Stimulated activated CD4-positive, alpha-beta T cell treated with anti-CD3 and anti-CD28 coated beads, Interleukin-1b, Interleukin-23, amount 100 ng/mL, for 24 hours (primary cell): ENCODE data around the gene LRP10.
A peak's percentile ranks its signal among the peaks of the same experiment; 100 is the strongest.

Experiments
- DNase-seq, 4 experiments: peaks; one replicate each; pipeline ENCODE4 v3.0.0-alpha.2; 2020; ENCODE audit warnings: low read depth in 4 of 4, low spot score in 1 of 4

Gene LRP10

DNA sequence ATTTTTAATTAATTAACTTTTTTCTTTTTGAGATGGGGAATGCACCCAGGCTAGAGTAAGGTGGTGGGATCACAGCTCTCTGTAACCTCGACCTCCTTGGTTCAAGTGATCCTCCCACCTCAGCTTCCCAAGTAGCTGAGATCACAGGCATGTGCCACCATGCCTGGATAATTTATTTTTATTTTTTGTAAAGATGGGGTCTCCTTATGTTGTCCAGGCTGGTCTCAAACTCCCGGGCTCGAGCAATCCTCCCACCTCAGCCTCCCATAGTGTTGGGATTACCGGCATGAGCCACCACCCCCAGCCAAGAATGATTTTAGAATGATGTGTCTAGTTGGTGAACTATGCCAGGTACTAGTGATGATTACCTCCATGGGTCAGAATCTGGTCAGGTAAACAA is 6.6 kb upstream of the LRP10 start:
- no peak for DNase-seq

DNA sequence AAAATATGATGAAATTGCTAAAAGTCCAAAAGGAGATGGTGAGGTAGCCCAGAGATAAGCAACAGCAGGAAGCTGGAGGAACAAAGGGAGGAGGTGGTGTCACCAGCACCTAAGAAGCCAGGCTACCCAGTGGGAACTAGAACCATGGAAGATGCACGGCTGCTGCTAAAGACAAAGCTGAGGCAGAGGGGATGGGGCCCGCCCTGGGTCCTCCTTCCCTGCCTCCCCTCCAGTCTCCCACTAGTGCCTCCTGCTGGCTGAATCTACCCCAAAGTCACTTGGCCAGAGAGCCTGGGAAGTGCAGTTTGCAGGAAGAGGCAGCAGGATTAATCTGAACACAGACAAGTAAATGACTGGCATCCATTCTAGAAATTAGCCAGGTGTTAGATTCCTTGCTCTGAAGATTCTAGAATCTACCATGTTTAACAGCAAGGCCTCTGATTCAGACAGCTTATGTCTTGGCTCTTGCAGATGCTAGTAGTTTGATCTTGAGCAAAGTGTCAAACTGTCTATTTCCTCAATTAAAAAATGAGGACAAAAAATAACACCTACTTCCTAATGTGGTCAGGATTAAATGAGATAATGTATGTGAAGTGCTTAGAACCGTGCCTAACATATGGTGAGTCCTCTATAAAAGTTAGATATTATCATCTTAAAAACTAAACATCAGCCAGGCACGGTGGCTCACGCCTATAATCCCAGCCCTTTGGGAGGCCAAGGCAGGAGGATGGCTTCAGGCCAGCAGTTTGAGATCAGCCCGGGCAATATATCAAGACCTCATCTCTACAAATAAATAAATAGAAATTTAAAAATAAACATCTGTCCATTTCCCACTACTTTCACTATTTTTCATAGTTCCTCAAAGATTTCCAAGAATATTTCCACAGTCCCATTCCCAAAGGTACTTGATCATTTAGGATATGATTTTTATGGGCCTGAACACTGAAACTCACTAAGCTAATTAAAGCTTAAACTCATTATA is 5.8 kb upstream of the LRP10 start:
- DNase-seq: no peak

DNA sequence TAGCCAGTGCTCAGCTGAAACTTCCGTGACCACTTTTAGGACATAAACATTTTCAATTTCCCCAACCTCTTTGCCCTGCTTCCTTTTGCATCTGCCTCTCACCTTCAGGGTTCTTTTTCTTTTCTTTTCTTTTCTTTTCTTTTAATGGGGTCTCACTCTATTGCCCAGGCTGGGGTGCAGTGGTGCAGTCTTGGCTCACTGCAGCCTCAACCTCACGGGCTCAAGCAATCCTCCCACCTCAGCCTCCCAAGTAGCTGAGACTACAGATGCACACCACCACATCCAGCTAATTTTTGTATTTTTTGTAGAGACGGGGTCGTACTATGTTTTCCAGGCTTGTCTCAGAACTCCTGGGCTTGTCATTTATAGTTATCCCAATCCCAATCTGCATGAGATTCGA is 4.7 kb upstream of the LRP10 start:
- DNase-seq: no peak

DNA sequence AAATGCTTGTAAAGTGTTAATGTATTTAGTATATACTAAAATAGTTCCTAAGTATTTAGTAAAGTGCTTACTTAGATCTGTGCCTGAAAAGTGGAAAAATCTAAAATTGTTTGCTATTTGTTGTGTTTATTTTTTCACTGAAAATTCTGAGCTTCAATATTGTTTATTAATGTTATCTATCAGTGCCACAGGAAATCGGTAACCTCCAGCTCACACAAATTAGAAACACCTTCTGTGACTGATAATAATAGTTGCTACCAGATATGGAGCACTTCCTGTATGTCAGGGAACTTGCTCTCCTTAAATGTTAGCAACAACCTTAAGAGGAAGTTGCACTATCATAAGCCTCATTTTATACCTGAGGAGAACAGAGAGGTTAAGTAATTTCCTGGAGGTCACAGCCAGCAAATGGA is 723 bp upstream of the LRP10 start:
- DNase-seq: no peak

DNA sequence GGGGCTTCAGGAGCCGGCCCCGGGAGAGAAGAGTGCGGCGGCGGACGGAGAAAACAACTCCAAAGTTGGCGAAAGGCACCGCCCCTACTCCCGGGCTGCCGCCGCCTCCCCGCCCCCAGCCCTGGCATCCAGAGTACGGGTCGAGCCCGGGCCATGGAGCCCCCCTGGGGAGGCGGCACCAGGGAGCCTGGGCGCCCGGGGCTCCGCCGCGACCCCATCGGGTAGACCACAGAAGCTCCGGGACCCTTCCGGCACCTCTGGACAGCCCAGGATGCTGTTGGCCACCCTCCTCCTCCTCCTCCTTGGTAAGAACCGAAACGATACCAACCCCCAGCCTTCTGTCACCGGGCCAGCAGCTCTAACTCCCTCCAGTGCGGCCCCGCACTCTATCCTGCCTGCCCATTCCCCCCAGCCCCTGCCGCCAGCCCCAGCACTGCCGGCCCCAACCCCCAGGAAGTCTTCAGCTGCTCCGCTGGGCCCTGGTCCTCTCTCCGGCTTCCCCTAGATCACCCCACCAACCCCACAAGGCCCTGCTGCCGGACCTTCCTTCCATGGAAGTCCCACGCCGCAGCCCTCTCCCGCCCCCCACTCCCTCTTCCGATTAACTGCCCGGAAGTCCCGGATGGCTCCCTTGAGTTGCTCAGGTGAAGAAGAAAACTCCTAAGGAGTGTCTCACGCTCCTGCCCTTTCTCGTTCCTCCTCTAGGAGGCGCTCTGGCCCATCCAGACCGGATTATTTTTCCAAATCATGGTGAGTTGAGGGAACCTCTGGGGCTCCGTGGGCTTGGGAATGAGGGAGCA is 693 bp downstream of the LRP10 start:
- peak; percentile 47 to 60 (median 54) for DNase-seq

DNA sequence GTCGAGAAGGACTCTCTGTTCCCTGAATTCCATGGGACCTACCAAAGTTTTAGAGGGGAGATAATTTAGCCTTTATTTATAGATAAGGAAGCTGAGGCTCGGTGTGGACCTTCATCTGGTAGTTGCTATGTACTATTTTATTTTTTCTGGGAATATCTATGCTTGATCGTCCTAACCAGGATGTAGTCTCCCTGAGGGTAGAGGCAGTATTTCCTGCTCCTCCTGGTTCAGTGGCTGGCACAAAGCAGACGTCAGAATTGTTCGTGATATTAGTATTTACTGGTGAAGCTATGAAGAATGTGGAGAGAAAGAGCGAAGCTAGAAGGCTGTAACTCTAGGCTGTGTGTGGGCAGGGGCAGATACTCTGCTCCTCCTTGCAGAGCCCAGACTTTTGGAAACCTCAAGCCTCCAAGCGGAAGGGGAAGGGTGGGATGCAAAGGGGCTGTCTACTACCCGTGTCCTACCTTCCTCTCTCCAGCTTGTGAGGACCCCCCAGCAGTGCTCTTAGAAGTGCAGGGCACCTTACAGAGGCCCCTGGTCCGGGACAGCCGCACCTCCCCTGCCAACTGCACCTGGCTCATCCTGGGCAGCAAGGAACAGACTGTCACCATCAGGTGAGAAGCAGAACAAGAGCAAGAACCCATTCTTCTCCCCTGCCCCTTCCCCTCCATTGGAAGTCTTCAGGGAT is 1.4 kb downstream of the LRP10 start:
- DNase-seq: no peak

DNA sequence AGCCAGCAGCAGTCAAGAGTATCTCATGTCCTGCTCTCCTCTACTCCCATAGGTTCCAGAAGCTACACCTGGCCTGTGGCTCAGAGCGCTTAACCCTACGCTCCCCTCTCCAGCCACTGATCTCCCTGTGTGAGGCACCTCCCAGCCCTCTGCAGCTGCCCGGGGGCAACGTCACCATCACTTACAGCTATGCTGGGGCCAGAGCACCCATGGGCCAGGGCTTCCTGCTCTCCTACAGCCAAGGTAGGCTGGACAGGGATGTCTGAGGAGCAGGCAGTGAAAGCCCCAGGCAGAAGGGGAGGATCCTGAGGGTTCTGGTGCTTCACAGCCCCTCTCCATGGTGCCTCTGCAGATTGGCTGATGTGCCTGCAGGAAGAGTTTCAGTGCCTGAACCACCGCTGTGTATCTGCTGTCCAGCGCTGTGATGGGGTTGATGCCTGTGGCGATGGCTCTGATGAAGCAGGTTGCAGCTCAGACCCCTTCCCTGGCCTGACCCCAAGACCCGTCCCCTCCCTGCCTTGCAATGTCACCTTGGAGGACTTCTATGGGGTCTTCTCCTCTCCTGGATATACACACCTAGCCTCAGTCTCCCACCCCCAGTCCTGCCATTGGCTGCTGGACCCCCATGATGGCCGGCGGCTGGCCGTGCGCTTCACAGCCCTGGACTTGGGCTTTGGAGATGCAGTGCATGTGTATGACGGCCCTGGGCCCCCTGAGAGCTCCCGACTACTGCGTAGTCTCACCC is 3.6 kb downstream of the LRP10 start:
- DNase-seq: no peak

DNA sequence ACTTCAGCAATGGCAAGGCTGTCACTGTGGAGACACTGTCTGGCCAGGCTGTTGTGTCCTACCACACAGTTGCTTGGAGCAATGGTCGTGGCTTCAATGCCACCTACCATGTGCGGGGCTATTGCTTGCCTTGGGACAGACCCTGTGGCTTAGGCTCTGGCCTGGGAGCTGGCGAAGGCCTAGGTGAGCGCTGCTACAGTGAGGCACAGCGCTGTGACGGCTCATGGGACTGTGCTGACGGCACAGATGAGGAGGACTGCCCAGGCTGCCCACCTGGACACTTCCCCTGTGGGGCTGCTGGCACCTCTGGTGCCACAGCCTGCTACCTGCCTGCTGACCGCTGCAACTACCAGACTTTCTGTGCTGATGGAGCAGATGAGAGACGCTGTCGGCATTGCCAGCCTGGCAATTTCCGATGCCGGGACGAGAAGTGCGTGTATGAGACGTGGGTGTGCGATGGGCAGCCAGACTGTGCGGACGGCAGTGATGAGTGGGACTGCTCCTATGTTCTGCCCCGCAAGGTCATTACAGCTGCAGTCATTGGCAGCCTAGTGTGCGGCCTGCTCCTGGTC is 4.3 kb downstream of the LRP10 start:
- DNase-seq: no peak

DNA sequence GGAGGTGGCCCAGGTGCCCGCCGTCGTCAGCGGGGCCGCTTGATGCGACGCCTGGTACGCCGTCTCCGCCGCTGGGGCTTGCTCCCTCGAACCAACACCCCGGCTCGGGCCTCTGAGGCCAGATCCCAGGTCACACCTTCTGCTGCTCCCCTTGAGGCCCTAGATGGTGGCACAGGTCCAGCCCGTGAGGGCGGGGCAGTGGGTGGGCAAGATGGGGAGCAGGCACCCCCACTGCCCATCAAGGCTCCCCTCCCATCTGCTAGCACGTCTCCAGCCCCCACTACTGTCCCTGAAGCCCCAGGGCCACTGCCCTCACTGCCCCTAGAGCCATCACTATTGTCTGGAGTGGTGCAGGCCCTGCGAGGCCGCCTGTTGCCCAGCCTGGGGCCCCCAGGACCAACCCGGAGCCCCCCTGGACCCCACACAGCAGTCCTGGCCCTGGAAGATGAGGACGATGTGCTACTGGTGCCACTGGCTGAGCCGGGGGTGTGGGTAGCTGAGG is 5.5 kb downstream of the LRP10 start:
- DNase-seq: no peak

DNA sequence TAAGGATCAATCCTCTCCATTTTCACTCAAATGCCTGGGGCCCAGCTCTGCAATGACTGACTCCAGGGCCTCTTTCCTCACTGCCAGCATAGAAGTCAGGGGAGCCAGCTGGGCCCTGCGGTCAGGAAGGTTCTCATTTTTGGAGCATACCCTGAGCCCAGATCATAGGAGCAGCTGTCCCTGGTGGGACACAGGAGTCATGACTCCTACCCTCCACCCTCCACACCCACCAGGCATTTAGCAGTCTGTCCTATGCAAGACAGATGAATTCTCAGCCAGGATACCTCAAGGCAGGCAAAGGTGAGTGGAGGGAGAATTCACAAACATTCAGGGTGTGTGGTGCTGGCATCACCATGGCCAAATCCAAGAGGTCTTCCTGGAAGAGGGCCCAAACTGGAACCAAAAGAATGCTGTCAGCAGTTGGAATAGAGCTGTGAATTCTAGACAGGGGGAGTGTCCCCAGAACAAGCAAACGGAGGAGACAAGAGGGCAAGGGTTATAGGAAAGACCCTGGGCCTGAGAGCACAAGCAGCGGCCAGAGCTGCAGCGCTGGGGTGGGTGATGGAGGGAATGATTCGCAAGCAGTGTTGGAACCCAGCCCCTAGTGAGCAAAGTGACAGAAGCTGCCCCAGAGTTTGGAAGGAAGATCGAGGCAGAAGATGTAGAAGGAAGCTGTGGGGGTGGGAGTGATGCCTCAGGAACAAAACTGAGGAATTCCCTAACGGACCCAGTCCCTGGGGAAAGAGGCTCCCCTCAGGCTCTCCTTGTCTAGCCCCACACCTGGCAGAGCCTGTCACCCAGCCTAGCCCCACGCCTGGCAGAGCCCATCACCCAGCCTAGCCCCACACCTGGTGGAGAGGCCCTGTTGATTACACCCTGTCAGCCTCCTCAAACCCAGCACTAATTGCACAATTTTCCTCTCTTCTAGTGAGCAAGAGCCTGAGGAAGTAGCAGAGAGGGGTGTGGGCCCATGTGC is 7.0 kb downstream of the LRP10 start:
- no peak for DNase-seq

DNA sequence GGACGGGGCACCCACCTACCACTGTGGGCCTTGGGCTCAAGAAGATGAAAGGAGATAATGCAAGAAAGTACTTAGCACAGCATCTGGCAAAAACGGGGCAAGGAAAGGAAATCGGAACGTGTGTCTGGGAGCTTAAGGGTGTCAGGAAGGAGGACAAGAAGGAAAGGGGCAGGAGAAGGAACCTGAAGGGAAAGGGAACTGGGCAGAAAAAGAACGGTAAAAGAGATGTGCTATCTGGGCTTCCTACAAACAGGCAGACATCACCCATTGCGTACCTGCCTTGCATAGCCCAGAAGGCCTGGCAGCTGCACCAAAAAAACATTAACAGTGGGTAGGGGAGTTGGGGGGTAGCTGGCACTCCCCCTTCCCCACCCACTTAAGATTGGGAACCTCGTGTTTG is 10.5 kb downstream of the LRP10 start:
- no peak for DNase-seq

DNA sequence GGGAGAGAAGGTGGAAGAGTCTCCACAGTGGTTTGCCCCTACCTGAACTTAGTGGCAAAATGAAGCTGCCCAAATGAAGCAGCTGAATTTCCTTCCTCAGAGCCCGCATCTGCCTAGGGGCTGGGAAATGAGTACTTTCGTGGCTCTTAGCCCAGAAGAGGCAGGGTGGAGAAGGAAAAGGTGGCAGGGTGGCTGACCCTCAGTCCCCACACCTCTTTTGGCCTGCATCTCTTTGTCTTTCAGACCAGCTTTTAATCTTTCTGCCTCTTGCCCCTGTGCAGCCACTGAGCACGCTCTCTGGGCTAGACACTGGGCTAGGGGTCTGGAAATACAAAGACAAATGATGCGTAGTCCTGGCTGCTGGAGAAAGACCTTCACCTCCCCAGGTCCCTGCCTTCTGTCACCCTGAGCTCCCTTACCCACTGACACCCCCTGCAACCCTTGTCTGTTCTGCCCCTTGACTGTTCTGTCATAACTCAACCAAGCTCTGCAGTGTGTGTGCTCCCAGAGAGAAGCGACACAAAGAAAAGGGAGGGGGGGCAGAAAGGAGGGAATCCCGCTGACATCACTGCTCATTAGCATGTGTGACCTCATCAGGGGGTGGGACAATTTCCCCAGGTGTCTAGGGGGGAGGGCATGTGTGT is 11.1 kb downstream of the LRP10 start:
- DNase-seq: no peak

DNA sequence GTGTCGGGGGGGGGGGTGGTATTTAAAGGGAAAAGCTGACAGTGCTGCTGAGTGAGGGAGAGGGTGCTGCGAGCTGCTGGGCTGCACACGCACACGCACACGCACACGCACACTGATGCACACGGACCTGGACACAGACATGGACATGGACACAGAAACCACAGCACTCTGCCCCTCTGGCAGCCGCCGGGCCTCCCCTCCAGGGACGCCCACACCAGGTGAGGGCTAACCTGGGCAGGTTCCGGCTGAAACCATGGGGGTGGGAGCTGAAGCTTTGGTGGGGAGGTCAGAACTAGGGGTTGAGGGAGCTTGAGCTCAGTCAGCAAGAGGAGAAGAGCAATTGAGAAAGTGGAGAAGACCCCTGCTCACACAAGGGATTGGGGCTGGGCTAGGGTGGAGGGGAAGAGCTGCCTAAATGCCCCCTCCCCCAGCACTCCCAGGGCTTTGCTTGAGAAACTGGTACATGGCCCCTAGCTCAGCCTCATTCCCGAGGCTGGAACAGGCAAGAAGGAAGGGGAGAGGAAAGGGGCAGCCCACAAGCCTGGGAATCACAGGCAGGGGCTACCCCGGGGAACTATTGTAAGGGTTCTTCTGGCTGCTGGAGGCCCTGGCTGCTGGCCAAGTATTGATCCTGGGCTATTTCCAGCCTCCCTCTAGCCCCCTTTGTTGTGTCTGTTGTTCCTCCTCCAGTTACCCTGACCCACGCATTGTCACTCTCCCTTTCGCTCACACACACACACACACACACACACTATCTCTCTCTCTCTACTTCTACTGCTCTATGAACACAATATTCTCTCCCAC is 11.8 kb downstream of the LRP10 start, which contains the start of gene REM2:
Gene REM2 (plus strand): TSS at position 50 of the 804 bp plus-strand sequence. CDS start 66 bp downstream, at position 116.
- DNase-seq: no peak

DNA sequence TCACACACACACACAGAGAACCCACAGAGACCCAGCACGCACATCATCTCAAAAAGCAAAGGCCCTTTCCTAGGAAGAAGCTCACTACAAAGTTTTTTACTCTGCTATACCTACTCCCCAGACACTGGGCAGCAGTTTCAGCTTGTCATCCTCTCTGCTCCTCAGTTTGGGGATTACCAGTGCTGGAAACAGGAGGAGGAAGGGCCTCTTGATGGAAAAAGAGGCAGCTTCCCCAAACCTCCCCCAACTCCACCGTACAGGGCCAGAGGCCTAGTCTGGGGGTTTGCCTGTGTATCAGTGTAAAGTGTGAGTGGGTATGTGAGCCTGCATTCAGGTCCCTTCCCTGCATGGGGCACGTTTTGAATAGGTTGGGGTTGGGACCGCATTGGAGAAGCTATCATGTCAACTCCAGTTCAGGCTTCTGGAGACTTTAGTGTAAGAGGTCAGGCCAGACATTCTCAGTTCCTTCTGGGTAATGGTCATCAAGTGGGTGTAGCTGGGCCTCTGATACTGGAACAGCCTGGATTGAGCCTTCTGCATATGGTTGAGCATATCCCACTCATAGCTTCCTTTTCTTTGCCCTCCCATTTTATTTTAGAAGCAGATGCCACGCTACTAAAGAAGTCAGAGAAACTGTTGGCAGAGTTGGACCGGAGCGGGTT is 12.7 kb downstream of the LRP10 start:
- no peak for DNase-seq

DNA sequence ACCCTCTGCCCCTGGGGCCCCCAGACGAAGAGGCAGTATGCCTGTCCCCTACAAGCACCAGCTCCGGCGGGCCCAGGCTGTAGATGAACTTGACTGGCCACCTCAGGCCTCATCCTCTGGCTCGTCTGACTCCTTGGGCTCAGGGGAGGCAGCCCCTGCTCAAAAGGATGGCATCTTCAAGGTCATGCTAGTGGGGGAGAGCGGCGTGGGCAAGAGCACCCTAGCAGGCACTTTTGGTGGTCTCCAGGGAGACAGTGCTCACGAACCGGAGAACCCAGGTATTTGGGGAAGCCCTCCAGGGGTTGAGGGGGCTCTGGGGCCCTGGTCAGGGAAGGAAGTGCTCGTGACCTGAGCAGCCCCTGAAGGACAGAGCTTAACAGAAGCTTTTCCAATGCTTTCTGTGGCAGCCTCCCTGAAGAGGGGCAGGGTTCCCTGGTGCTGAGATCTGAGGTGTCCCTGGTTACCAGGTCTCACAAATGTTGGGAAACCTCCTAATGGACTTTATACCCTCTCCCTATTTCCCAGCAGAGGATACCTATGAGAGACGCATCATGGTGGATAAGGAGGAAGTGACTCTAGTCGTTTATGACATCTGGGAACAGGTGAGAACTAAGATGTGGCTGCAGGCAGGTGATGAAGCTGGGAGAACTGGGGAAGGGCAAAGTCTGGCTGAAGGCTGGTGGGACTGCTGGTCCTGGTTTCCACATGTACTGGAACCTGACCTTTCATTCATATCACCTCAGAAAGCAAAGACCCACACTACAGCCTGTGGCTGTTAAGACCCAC is 13.4 kb downstream of the LRP10 start:
- no peak for DNase-seq

DNA sequence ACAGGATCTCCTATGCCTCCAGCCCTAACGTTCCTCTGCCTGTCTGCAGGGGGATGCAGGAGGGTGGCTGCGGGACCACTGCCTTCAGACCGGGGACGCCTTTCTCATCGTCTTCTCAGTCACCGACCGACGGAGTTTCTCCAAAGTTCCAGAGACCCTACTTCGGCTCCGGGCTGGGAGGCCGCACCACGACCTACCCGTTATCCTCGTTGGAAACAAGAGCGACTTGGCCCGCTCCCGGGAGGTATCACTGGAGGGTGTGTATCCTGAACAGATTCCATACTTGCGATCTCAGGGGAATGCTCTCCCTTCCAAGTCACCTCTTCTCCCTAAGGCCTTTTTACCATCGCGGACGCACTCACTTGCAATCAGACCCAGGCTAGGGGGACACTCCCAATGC is 14.4 kb downstream of the LRP10 start:
- no peak for DNase-seq
